Mesothelial cell of epicardium (in vitro differentiated cells): ENCODE measurements around the gene SNRPA1. TPM values are rescaled to one million over a fixed set of nuclear protein-coding genes. Genes with fewer than 3 reads are reported as not detected.
"Not testable (repeated sequence)": the region's sequence is repeated elsewhere in the genome, so short reads cannot be mapped to it uniquely, and the experiment has no call there.

Source experiments
- DNase-seq, 2 experiments: peaks; one replicate each; pipeline ENCODE4 v3.0.0; 2021; ENCODE audit warnings: low spot score in 2 of 2; ENCODE audit not compliant: unreplicated experiment in 2 of 2
- H3K27ac Mint-ChIP-seq: 2 replicates; pipeline ENCODE4 v1.8.0; 2021; ENCODE audit warnings: mixed read lengths
- H3K27me3 Mint-ChIP-seq: 2 replicates; pipeline ENCODE4 v1.8.0; 2021; ENCODE audit warnings: low read depth, mixed read lengths
- H3K36me3 Mint-ChIP-seq: 2 replicates; pipeline ENCODE4 v1.8.0; 2021; ENCODE audit warnings: mixed read lengths
- H3K4me1 Mint-ChIP-seq: 2 replicates; pipeline ENCODE4 v1.8.0; 2021; ENCODE audit warnings: mixed read lengths
- H3K4me3 Mint-ChIP-seq: 2 replicates; pipeline ENCODE4 v1.8.0; 2021; ENCODE audit warnings: mild to moderate bottlenecking, moderate library complexity, mixed read lengths
- H3K9me3 Mint-ChIP-seq: 2 replicates; pipeline ENCODE4 v1.8.0; 2021; ENCODE audit warnings: mixed read lengths
- total RNA-seq: library from RNA; stranded (reverse); gene quantifications from 3 replicates; pipeline ENCODE4 v1.2.1, GENCODE V29; 2021
- TF ChIP-seq, protein P1 (sequence below): fragments of 200-600 bp; sonication (generic); IDR thresholded peaks from one replicate; pipeline ENCODE4 v1.5.0; 2021; ENCODE audit warnings: antibody characterized with exemption; ENCODE audit not compliant: unreplicated experiment

Gene SNRPA1
- total RNA-seq, 1 donor from 2014 or later, result 82.8 TPM

DNA sequence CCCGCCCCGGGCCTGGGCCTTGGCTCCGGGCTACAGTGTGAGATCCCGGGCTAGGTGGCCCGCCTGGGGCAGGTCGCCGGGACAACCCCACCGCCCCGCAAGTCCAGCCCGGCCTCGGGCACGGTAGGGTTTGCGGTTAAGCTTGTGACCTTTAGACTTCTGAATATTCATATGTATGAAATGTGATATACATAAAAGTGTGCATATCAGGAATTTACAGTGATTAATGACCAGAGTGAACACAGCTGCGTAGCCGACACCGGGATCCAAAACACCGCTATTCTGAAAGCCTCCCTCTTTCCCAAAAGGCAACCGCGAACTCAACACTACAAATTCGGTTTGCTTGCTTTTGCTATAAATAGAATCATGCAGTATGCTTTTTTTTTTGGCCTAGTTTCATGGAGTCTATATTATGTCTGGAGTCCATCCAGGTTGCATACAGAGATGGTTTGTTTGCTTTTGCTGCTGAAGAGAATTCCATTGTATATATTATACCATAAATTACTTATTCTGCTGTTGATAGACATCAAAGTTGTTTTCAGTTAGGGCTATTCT, 636 bp upstream of the SNRPA1 start:
- TF ChIP-seq, protein P1, sequence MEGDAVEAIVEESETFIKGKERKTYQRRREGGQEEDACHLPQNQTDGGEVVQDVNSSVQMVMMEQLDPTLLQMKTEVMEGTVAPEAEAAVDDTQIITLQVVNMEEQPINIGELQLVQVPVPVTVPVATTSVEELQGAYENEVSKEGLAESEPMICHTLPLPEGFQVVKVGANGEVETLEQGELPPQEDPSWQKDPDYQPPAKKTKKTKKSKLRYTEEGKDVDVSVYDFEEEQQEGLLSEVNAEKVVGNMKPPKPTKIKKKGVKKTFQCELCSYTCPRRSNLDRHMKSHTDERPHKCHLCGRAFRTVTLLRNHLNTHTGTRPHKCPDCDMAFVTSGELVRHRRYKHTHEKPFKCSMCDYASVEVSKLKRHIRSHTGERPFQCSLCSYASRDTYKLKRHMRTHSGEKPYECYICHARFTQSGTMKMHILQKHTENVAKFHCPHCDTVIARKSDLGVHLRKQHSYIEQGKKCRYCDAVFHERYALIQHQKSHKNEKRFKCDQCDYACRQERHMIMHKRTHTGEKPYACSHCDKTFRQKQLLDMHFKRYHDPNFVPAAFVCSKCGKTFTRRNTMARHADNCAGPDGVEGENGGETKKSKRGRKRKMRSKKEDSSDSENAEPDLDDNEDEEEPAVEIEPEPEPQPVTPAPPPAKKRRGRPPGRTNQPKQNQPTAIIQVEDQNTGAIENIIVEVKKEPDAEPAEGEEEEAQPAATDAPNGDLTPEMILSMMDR, result no peak
- H3K27ac Mint-ChIP-seq, result peak overlapping the region; percentile 96
- H3K4me1 Mint-ChIP-seq, result peaks cover 39% of the 10 kb centered on the region
- H3K27me3 Mint-ChIP-seq, result no peaks in the 10 kb centered on the region
- H3K9me3 Mint-ChIP-seq, result no peaks in the 10 kb centered on the region
- DNase-seq, result no peak
- peaks cover 2% of the 10 kb centered on the region for H3K36me3 Mint-ChIP-seq
- peak overlapping the region; percentile 93 for H3K4me3 Mint-ChIP-seq

DNA sequence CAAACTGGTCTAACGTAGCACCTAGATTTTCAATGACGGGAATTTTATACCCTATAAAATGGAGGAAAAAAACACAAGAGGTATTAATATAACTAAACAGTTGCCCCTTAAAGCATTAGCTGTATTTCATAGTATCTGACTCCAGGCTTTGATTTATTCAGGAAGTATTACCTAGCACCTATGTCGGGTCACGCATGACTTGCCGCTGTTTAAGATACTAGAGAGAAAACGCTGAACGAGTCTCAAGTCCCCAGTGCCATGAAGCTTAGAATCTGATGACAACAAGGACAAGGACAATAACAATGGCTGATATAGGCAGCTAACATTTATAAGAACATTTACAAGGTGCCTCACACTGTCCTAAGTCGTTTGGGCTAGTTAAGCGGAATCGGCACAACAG, 1.9 kb downstream of the SNRPA1 start:
- no peak for DNase-seq
- peak overlapping the region; percentile 96 for H3K27ac Mint-ChIP-seq
- H3K27me3 Mint-ChIP-seq, result no peaks in the 10 kb centered on the region
- H3K4me1 Mint-ChIP-seq, result peaks cover 39% of the 10 kb centered on the region
- peaks cover 11% of the 10 kb centered on the region for H3K36me3 Mint-ChIP-seq
- no peaks in the 10 kb centered on the region for H3K9me3 Mint-ChIP-seq
- H3K4me3 Mint-ChIP-seq, result peak overlapping the region; percentile 93
- TF ChIP-seq, protein P1, result no peak

DNA sequence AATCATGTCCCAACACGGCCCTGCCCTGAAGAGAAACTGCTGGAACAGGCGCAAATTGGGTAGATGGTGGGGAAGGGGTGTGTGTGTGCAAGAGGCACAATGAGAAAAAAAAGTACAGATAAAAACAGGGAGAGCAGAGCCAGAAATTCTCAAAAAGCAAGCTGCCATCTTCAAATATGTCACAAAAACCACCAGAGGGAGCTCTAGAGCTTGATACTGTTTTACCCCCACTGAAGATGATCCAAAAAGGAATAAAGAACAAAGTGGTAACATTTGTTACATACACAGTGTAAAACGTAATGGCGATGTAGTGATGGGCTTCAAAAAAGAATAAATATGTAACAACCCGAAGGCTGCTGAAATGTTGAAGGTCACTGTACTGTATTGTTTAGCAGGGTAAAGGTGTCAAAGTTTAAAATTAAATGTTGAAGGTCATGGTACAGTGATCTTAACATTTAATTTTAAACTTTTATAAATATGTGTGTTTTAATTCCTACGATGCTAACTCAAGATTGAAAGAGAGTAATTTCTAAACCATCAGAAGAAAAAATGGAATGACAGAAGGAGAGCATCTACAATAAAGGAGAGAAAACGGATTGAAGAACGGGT, 6.0 kb downstream of the SNRPA1 start:
- Mint-ChIP-seq H3K27me3 (no peaks in the 10 kb centered on the region), H3K9me3 (no peaks in the 10 kb centered on the region), H3K4me1 (peaks cover 22% of the 10 kb centered on the region), H3K27ac (no peak overlapping the region), H3K36me3 (peaks cover 37% of the 10 kb centered on the region), H3K4me3 (no peak overlapping the region)
- TF ChIP-seq, protein P1, result peak; percentile 66
- no peak for DNase-seq

DNA sequence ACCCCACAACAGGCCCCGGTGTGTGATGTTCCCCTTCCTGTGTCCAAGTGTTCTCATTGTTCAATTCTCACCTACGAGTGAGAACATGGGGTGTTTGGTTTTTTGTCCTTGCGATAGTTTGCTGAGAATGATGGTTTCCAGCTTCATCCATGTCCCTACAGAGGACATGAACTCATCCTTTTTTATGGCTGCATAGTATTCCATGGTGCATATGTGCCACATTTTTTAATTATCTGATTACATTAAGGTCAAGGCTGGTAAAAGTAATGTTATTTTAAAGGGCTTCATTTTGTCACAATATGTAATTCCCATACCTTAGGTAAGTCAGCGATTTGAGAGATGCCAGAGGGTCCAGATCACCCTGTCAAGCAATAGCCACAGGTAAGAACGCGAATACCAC, 7.7 kb downstream of the SNRPA1 start:
- H3K4me1 Mint-ChIP-seq, DNase-seq, H3K27ac Mint-ChIP-seq, H3K9me3 Mint-ChIP-seq, H3K4me3 Mint-ChIP-seq, H3K27me3 Mint-ChIP-seq: not testable (repeated sequence)
- H3K36me3 Mint-ChIP-seq, result peaks cover 43% of the 10 kb centered on the region

GRCh38 chr15:101286471-101287114, 8.5 kb downstream of the SNRPA1 start:
- Mint-ChIP-seq H3K27ac (no peak overlapping the region), H3K4me1 (peaks cover 2% of the 10 kb centered on the region), H3K4me3 (no peak overlapping the region), H3K9me3 (no peaks in the 10 kb centered on the region), H3K27me3 (no peaks in the 10 kb centered on the region), H3K36me3 (peaks cover 49% of the 10 kb centered on the region)
- DNase-seq, result no peak
- TF ChIP-seq, protein P1, result no peak

DNA sequence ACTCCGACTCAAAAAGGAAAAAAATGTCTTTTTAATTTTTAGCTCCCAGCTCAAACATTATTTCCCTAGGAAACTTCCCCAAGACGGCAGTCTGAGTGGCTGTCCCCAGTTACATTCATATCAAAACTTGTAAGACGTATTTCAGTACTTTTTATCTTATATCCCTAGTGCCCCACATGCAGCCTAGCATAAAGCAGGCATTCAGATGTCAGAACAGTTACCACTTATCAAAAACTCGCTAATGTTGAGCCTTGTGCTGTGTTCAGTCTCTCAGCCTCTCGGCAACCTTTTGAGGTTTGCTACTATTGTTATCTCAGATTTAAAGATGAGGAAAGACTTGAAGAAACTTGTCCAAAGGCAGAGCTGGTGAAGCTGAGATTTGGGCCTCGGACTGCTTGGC, 11.1 kb downstream of the SNRPA1 start:
- no peak overlapping the region for H3K27ac Mint-ChIP-seq
- H3K9me3 Mint-ChIP-seq, result no peaks in the 10 kb centered on the region
- TF ChIP-seq, protein P1, result no peak
- no peaks in the 10 kb centered on the region for H3K27me3 Mint-ChIP-seq
- H3K4me1 Mint-ChIP-seq, result no peaks in the 10 kb centered on the region
- no peak for DNase-seq
- H3K4me3 Mint-ChIP-seq, result no peak overlapping the region
- H3K36me3 Mint-ChIP-seq, result peaks cover 54% of the 10 kb centered on the region
